Activated CD4-positive, alpha-beta T cell treated with anti-CD3 and anti-CD28 coated beads, Interleukin-2, amount 50 U/mL, for 4 hours (primary cell): ENCODE results near the gene AMPD1.

ENCODE experiments used
- DNase-seq, 2 experiments: peaks; one replicate each; pipeline ENCODE4 v3.0.0-alpha.2; 2020

AMPD1 gene

DNA sequence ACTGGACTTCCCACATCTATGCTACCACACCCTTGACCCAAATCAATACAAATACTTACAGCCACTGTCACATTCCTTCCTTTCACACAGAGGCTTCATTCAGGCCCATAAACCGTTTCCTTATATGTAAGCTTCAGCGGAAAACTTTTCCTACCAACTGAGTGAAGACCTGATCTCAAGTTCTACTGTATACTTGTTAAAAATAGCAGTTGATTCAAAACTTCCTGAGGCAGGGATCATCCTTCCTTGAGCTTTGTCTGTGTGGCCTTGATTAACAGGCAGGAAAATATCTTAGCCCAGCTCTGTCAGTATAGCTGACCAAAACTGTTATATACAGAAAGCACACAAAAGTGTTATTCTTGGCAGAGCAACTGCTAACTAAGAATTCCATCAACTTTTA, 68.2 kb downstream of the AMPD1 start:
- no peak for DNase-seq

DNA sequence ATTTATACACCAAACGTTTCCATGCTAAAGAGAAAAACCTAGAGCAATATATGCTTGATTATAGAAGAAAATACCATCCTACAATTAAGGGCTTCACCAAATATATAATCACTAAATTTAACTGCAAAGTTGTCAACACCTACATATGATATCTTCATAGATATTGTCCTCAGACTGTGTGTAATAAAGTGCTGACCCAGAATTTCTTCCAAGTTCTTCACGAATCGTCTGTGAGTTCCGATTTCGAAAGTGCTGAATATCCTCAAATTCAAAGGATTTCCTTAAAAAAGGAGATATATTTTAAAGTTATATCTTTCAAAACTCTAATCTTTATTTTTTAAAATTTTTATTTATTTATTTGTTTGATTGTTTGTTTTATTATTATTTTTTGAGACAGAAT, 72.0 kb downstream of the AMPD1 start:
- DNase-seq = no peak
